Osteoblast (primary cell): Measurements from ENCODE around the gene CELA3B. TPM values are rescaled to one million over a fixed set of nuclear protein-coding genes. Genes with fewer than 3 reads are reported as not detected.
A peak's percentile ranks its signal among the peaks of the same experiment; 100 is the strongest.
"Not testable (repeated sequence)": the region's sequence is repeated elsewhere in the genome, so short reads cannot be mapped to it uniquely, and the experiment has no call there.

Experiments used
- DNase-seq: peaks from one replicate; pipeline ENCODE4 v3.0.0; 2011; ENCODE audit warnings: low spot score, mixed read lengths; ENCODE audit not compliant: insufficient read length; ENCODE audit errors: missing footprints
- H2AFZ ChIP-seq: 2 replicates; pipeline ENCODE4 v1.6.0; 2011; ENCODE audit warnings: mild to moderate bottlenecking, low read length
- H3K27ac ChIP-seq: 2 replicates; pipeline ENCODE4 v1.5.1; 2011; ENCODE audit warnings: mild to moderate bottlenecking, low read depth, low read length, moderate library complexity
- H3K27me3 ChIP-seq: 2 replicates; pipeline ENCODE4 v1.6.0; 2012; ENCODE audit warnings: mild to moderate bottlenecking, control low read depth, inconsistent platforms, low read length, moderate library complexity; ENCODE audit not compliant: insufficient read depth
- H3K36me3 ChIP-seq: 2 replicates; pipeline ENCODE4 v1.5.1; 2011; ENCODE audit warnings: mild to moderate bottlenecking, low read length, control low read depth, moderate library complexity; ENCODE audit not compliant: insufficient read depth
- H3K4me1 ChIP-seq: 2 replicates; pipeline ENCODE4 v1.5.1; 2011; ENCODE audit warnings: mild to moderate bottlenecking, low read length, control low read depth, moderate library complexity; ENCODE audit not compliant: insufficient read depth
- H3K4me2 ChIP-seq: 2 replicates; pipeline ENCODE4 v1.6.0; 2011; ENCODE audit warnings: mild to moderate bottlenecking, low read length; ENCODE audit not compliant: insufficient read depth
- H3K4me3 ChIP-seq: fragments of 200-600 bp; sonication (generic); 3 replicates; pipeline ENCODE4 v1.5.1; 2012; ENCODE audit warnings: mild to moderate bottlenecking, low read length, inconsistent platforms; ENCODE audit not compliant: insufficient read depth
- H3K79me2 ChIP-seq: 2 replicates; pipeline ENCODE4 v1.6.0; 2012; ENCODE audit warnings: mild to moderate bottlenecking, low read length, control low read depth, inconsistent platforms; ENCODE audit not compliant: insufficient read depth
- H3K9me3 ChIP-seq: 2 replicates; pipeline ENCODE4 v1.5.1; 2011; ENCODE audit warnings: low read depth, low read length, control low read depth
- H4K20me1 ChIP-seq: 2 replicates; pipeline ENCODE4 v1.6.0; 2012; ENCODE audit warnings: mild to moderate bottlenecking, low read length, control low read depth; ENCODE audit not compliant: insufficient read depth
- total RNA-seq: library from RNA; depleted of rRNA; stranded (reverse); fragments of >200 nt; gene quantifications from 2 replicates; pipeline ENCODE4 v1.2.3, GENCODE V29; 2012
- TF ChIP-seq, protein P1 (sequence below): IDR thresholded peaks from 2 replicates; pipeline ENCODE4 v1.5.1; 2011; ENCODE audit warnings: mild to moderate bottlenecking, low read depth, low read length, moderate library complexity; ENCODE audit errors: extremely low read depth

Gene CELA3B
- total RNA-seq, 1 donor = not detected

DNA sequence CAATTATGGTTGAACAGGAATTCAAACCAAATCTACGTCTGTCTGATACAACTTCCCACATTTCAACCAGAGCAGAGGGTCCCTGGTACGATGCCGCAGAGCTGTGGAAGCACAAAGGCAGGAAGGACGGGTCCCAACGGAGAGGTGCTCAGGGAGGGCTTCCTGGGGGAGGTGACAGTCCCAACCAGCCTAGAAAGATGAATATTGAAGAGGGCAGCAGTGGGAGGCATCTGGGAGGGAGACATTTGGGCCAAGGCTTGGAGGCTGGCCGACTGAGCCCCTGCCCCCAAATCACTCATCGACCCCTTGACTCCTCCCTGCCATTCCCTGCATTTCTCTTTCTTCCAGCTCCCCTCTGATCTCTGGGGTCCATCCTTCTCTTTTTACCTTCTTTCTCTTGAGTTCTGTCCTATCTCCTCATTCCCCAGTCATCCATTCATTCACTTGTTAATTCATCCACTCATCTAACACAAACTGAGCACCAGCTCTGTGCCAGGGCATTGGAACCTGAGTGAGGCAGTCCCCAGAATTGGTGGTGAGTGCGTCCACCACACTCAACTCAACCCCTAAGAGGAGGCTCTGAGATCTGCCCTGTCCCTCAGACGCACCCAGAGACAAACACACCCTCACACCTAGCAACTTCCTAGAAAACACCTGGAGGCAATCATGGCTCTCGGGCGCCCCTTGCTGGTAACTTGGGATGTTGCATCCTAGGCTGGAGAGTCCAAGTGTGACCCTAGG lies 13.2 kb upstream of the CELA3B start:
- Histone ChIP-seq H3K79me2 (no peaks in the 10 kb centered on the region), H3K4me1 (peaks cover 12% of the 10 kb centered on the region), H3K4me3 (no peak overlapping the region), H3K27me3 (no peaks in the 10 kb centered on the region), H3K9me3 (no peaks in the 10 kb centered on the region), H3K27ac (no peak overlapping the region), H2AFZ (no peak overlapping the region), H3K4me2 (no peak overlapping the region), H4K20me1 (no peaks in the 10 kb centered on the region), H3K36me3 (no peaks in the 10 kb centered on the region)
- TF ChIP-seq, protein P1, sequence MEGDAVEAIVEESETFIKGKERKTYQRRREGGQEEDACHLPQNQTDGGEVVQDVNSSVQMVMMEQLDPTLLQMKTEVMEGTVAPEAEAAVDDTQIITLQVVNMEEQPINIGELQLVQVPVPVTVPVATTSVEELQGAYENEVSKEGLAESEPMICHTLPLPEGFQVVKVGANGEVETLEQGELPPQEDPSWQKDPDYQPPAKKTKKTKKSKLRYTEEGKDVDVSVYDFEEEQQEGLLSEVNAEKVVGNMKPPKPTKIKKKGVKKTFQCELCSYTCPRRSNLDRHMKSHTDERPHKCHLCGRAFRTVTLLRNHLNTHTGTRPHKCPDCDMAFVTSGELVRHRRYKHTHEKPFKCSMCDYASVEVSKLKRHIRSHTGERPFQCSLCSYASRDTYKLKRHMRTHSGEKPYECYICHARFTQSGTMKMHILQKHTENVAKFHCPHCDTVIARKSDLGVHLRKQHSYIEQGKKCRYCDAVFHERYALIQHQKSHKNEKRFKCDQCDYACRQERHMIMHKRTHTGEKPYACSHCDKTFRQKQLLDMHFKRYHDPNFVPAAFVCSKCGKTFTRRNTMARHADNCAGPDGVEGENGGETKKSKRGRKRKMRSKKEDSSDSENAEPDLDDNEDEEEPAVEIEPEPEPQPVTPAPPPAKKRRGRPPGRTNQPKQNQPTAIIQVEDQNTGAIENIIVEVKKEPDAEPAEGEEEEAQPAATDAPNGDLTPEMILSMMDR = peak; percentile 89
- DNase-seq = peak; percentile 89

DNA sequence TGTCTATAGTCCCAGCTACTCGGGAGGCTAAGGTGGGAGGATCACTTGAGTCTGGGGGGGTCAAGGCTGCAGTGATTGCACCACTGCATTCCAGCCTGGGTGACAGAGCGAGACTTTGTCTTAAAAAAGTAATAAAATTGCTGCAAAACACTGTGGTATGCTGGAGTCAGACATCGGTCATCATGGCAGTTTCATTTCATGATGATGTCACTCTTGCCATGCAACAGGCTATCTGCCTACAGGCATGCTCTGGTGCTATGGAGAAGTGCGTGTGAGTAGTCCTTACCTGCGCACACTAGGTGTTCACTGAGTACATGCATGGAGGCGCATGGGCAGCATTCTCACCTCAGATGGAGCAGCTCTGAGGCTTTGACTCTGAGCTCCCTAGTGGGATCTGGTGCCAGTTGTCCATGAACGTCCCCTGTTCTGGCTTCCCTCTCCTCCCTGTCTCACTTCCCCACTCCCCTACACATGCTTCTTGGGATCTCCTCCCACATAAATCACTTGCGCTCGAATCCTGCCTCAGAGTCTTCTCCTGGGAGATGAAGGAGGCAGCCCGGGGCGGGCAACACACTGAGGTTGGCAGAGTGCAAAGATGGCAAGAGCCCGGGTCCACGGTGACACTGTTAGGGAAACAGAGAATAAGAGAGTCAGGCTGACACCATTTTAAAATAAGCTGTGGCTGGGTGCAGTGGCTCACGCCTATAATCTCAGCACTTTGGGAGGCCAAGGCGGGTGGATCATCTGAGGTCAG lies 10.4 kb upstream of the CELA3B start:
- Histone ChIP-seq H3K4me2 (peak overlapping the region; percentile 51), H2AFZ (no peak overlapping the region), H3K27ac (no peak overlapping the region), H3K27me3 (no peaks in the 10 kb centered on the region), H3K4me1 (peaks cover 12% of the 10 kb centered on the region), H3K79me2 (no peaks in the 10 kb centered on the region), H3K9me3 (no peaks in the 10 kb centered on the region), H4K20me1 (no peaks in the 10 kb centered on the region), H3K36me3 (no peaks in the 10 kb centered on the region), H3K4me3 (no peak overlapping the region)
- peak; percentile 90 for DNase-seq
- TF ChIP-seq, protein P1 = no peak

DNA sequence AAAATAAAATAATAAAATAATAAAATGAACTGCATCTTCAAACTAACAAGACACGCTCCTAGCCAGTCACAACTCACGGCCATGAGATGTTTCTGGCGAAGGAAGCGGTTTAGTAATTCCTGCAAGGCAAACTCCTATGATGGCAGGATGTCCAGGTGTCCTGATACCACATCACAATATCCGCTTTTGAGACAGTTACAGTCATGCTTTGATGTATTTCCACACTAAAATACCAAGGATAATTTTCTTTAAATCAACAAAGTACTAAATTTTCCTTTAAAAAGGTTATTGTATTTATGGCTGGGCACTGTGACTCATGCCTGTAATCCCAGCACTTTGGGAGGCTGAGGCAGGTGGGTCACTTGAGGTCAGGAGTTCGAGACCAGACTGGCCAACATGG lies 9.6 kb upstream of the CELA3B start:
- H3K9me3 ChIP-seq = not testable (repeated sequence)

DNA sequence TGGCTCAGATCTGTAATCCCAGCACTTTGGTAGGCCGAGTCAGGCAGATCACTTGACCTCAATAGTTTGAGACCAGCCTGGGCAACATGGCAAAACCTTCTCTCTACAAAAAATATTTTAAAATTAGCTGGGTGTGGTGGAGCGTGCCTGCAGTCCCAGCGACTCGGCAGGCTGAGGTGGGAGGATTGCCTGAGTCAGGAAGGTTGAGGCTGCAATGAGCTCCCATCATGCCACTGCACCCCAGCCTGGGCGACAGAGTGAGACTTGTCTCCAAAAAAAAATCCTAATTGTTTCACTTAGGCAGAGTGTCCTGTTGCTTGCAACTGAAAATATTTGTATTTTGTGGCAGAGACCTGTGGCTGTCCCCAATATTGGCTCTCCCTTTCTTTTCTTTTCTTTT lies 7.8 kb upstream of the CELA3B start:
- not testable (repeated sequence) for H3K4me2 ChIP-seq, H3K4me3 ChIP-seq, H2AFZ ChIP-seq, DNase-seq, H3K27me3 ChIP-seq, H3K27ac ChIP-seq, H3K36me3 ChIP-seq, H3K79me2 ChIP-seq, H3K9me3 ChIP-seq, H4K20me1 ChIP-seq
- H3K4me1 ChIP-seq = peaks cover 12% of the 10 kb centered on the region

More for the DNA sequence above, 9.6 kb upstream of the CELA3B start:
- H4K20me1 ChIP-seq, H3K36me3 ChIP-seq, H3K79me2 ChIP-seq, H3K4me2 ChIP-seq, H2AFZ ChIP-seq, DNase-seq, H3K27me3 ChIP-seq, H3K27ac ChIP-seq, H3K4me3 ChIP-seq: not testable (repeated sequence)
- H3K4me1 ChIP-seq = peaks cover 12% of the 10 kb centered on the region

DNA sequence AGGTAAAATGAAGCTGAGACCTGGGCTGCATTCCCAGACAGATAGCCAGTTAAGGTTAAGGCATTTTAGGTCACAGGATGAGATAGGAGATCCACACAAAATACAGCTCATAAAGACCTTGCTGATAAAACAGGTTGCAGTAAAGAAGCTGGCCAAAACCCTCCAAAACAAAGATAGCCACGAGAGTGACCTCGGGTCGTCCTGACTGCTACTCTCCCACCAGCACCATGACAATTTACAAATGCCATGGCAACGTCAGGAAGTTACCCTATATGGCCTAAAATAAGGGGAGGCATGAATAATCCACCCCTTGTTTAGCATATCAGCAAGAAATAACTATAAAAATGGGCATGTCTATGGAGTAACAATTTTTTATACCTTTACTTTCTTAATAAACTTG lies 6.3 kb upstream of the CELA3B start:
- not testable (repeated sequence) for DNase-seq, H3K27ac ChIP-seq, H3K27me3 ChIP-seq, H3K9me3 ChIP-seq, H2AFZ ChIP-seq, H3K4me3 ChIP-seq, H3K36me3 ChIP-seq, H4K20me1 ChIP-seq, H3K79me2 ChIP-seq, H3K4me2 ChIP-seq
- H3K4me1 ChIP-seq = peaks cover 12% of the 10 kb centered on the region

DNA sequence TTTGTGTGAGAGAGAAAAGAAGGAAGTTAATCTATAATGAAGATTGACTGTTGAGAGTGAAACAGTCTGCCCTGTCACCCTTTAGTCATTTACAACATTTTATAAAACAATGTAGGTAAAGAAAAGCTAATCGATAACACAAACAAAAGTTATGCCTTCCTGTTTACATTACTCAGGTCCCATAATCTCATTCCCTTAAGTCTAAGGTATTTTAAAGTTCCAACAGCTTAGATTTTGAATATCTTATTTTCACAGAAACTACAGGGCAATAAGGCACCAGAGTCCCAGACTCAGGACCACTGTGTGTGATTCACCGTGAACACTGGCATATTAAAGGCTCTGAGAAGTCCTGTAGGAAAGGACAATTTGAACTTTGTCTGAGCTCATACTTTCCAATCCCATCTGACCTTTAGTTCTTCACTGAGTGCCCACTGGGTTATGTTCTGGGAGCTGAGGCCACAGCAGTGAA lies 3.8 kb upstream of the CELA3B start:
- H3K36me3 ChIP-seq, H3K9me3 ChIP-seq, DNase-seq, H3K79me2 ChIP-seq, H2AFZ ChIP-seq, H4K20me1 ChIP-seq, H3K4me2 ChIP-seq, H3K27me3 ChIP-seq, H3K4me1 ChIP-seq, H3K27ac ChIP-seq, H3K4me3 ChIP-seq: not testable (repeated sequence)

DNA sequence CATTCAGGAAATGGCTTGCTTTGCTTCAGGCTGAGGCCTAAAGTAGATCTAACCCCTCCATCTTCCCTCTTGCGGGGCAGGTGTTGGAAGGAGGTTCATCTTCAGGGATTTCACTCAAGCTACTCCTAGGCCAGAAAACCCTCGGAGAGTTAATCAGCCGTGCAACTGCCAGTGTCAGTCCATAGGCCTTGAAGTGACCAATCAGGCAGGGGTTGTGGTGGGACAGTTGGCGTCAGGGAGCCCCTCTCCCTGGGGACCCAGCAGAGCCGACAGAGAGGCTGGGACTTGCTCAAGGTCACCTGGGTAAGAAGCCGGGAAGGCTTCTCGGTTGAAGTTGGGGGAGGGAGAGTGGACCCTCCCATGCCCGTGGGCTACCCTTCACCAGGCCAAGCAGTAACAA lies 2.9 kb upstream of the CELA3B start:
- H3K27ac ChIP-seq = not testable (repeated sequence)

More for the DNA sequence above, 2.9 kb upstream of the CELA3B start:
- not testable (repeated sequence) for H3K4me3 ChIP-seq, H3K36me3 ChIP-seq, H3K4me1 ChIP-seq, H3K79me2 ChIP-seq, H2AFZ ChIP-seq, H3K27me3 ChIP-seq, DNase-seq, H4K20me1 ChIP-seq, H3K9me3 ChIP-seq, H3K4me2 ChIP-seq
